Right ventricle myocardium inferior (tissue), 1 donor: ENCODE measurements around the gene FAXC. TPM values are rescaled to one million over a fixed set of nuclear protein-coding genes. Genes with fewer than 3 reads are reported as not detected.
"Not testable (repeated sequence)": the region's sequence is repeated elsewhere in the genome, so short reads cannot be mapped to it uniquely, and the experiment has no call there.

Experiments
- ATAC-seq: fragments of 200-7000 bp; cut with Tn5 transposase; one replicate; pipeline ENCODE4 v1.9.1; 2020; ENCODE audit warnings: mild to moderate bottlenecking, moderate library complexity
- DNase-seq: peaks from one replicate; pipeline ENCODE4 v3.0.0; 2021; ENCODE audit errors: missing footprints
- intact Hi-C: fragments of 100-400 bp; cut with DNase I; formaldehyde crosslinking; loops from one replicate; pipeline ENCODE4 v1.11.0; 2022
- total RNA-seq: library from RNA; stranded (reverse); fragmentation: NEBNext Ultra II Directional; extraction: Animal tissue kit (Norgen Biotek cat#: 25700); gene quantifications from one replicate; pipeline ENCODE4 v1.2.1, GENCODE V29; 2021
- donor health status: DM: no; HTN: yes; CAD: no; lungs with severe emphysema.

The FAXC gene
- total RNA-seq, 1 donor from 2014 or later = not detected

DNA sequence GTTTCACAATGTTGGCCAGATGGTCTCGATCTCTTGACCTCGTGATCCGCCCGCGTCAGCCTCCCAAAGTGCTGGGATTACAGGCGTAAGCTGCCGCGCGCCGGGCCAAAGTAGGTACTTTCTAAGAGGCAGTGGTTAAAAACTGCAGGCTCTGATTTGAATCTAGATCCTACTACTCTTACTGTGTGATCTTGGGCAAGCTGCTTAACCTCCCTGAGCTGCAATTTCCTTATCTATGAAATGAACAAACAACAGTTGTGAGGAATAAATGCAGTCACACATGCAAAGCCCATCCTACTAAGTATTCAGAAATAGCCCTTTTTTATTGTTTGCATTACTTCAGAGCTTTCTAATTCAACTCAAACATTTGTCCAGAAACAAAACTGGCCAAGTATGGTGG, 2.9 kb downstream of the FAXC start:
- ATAC-seq (no peak), DNase-seq (no peak)
- intact Hi-C loops = no loop called here

DNA sequence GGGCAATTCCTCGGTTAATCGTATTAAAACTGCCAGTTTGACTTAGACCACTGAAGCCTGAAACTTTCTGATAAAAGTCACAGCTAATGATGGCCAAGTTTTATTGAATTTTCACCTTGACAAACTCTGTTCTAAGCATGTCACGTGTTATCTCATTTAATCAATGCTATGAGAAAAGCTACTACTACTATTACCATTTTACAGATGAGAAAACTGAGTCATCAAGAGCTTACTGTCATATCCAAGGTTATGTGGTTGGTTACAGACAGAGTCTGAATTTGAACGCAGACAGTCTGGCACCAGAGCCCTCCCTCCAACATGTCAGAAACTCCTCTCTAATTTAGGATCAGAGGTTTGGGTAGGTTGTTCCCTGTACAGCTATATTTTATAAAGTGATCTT, 4.3 kb downstream of the FAXC start:
- DNase-seq (no peak), ATAC-seq (no peak)
- intact Hi-C loops = no loop called here

DNA sequence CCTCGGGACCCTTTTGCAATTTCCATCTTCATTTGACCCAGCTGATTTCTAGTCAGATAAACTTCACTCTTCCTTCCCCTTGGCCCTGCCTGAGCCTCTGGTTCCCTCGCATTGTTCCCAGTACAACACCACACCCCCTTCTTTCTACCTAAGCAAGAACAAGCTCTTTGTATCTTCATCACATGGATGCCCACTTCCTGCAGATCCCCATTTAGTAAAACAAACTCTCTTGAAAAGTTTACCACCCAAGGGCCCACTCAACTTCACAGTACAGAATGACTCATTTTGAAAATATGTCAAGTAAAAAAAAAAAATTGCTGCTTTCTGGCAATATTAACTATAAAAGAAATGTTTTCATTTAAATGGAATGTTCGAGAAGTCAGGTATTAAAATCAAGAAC, 5.2 kb downstream of the FAXC start:
- ATAC-seq (no peak), DNase-seq (no peak)
- intact Hi-C loops = no loop called here

DNA sequence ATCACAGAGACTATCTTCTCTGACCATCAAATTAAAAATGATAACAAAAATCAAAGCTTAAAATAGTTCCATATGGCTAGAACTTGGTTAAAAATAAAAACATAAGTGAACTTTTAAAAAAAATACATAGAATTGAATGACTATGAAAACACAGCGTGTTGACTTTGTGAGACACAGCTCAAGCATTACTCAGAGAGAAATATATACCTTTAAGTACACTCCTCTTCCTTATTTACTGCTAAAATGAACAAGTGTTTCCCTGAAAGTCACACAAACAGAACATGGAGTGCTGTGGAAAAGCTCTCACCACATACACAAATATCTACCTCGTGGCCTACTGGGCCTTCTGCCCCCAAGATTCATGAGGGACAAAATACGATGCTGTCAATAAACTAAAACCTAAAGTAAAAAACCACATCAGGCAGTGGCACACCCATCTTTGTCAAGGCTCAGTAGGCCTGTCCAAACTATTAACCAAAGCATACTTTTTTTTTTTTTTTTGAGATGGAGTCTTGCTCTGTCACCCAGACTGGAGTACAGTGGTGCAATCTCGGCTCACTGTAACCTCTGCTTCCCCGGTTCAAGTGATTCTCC, 7.5 kb downstream of the FAXC start:
- intact Hi-C loops = no loop called here
- no peak for ATAC-seq
- no peak for DNase-seq

DNA sequence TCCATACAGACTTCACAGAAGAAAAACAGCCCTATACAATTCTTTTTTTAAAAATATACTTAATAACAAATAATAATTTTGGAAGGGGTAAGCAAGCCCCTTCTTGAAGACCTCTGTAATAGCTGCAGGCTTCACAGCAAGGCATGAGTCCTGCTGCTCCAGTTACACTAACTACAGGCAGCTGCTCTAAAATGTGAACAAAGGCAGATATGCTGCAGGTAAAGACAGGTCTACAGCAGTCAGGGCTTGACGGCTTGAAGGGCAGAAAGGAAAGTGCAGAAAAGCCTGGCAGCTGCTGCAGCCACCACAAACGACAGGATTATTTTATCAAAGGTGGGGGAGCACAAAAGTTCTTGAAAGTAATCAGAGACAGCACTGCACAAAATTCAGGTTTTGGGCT, 11.3 kb downstream of the FAXC start:
- no peak for DNase-seq
- no peak for ATAC-seq
- intact Hi-C loops = no loop called here

DNA sequence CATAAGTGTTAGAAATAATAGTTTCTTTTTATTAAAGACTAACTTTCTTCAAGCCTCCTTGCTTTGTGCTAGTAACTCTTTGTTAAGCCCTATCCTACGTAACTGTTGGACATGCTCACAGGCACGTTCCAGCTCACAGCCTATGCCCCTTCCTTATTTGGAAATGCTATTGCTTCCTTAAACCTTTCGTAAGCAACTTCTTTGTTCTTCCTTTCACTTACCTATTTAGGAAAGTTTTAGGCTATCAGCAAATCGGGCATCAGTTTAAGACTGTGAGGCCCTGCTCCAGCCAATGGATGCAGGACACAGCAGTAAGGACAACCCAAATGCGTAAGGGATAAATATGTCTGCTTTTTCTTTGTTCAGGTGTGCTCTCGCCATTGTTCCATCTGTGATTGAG, 14.2 kb downstream of the FAXC start:
- intact Hi-C loops, ATAC-seq, DNase-seq: not testable (repeated sequence)

DNA sequence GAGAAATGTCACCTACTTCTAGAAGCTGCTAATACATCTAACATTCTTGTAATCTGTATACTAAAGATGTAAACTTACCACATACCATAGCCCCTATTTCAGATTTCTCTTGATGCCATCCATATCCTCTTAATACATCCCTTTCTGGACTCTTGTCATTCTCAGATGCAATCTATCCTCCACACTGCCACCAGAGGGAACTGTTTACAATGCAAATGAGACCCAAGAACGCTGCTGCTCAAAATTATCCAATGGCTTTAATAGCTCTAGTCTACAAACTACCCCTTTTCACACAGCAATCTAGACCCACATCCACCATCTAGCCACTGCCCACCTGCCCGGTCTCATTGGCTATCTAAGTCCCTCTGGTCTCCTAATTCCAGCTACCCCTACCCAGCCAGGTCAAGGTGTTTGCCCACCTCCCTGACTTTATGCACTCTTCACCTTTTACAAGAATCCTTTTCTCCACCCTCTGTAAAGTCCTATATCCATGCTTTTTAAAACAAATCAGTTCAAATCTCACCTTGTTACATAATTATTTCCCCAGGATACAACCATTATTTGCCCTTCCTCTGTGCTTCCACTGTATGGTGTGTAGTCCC, 14.8 kb downstream of the FAXC start:
- DNase-seq (no peak), ATAC-seq (no peak)
- intact Hi-C loops = no loop called here

DNA sequence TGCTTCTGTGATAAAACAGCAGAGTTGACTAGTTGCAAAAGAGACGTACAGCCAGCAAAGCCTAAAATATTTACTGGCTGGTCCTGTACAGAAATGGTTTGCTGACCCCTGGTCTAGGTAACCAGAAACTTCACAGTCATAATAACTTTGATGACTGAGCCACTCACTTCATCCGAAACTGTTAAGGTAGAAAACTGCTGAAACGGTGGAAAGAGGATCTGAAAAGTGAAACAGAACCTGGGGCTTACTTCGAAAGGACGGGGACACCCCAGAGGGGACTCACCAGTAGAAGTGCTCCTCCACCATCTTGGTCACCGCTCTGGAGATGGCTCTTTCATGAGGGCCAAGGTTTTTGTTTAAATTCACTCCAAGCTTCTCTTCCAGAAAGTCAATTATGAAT, 16.4 kb downstream of the FAXC start:
- intact Hi-C loops = no loop called here
- ATAC-seq (no peak), DNase-seq (no peak)

DNA sequence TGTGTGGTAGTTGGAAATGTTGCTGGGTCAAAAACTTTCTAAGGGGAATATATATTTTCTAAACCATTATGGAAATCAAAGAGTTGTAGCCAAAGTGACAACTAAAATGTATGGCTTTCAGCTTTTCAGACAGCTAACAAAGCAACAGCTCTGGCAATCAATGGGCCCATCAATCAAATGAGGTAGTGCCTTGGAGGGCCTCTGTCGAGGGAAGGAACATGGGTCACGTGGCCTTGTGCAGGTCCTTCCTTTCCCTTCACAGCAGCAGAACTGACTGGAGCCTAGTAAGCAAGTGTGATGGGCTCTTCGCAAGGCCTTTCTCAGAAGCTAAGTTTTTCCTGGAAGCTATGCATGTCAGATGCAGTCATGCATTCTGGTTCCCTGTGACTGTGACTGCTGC, 17.9 kb downstream of the FAXC start:
- ATAC-seq (no peak), DNase-seq (no peak)
- intact Hi-C loops = no loop called here

DNA sequence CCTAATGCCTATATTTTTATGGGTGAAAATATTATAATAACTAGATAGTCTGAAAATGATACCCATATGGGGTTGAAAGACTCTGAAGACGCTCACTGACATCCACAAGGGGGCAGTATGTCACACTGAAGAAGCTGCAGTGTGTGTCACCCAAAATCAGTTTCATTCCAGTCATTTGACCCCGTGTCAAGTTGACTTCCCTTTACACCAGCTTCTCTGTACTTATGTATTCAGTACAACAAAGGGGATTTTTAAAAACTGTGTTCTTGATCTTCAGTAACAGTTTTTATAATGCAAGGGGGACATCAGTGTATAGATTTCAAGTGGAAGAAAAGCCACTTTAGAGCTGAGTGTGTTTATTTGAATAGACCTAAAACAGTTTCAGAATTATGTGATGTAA, 19.3 kb downstream of the FAXC start:
- intact Hi-C loops = no loop called here
- DNase-seq = no peak
- ATAC-seq = no peak

DNA sequence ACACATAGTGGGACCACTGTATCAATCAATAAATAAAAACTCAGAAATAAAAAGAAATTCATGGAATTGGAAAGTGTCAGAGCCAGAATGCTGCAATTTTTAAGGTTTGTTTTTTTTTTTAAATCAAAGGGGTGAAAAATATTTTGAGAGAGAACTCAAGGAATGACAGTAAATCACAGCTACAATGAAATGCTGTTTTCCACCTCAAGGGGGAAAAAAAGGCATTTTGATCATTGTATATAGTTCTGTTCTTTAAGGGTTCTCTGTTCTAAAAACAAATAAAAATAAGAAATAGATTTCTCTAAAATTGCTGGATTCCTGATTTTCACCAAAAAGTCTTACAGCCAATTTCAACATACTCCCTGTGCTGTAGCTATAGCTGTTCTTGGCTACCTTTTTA, 24.5 kb downstream of the FAXC start:
- intact Hi-C loops = no loop called here
- DNase-seq = no peak
- no peak for ATAC-seq

DNA sequence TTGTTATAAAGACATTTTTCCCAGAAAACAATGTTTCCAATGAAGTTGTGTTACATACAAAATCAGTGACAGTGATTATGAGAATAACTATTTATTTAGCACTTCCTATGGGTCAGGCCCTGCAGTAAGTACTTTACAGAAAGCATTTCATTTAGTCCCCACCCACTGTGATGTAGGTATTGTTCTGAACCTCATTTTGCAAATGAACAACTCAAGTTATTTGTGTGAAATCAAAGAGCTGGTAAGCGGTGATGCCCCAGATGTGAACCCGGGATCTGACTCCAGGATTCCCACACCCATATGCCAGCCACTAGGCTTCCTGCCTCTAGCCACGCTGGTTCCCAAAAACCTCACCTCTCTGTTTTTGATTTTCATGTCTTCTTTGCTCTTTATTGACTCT, 30.9 kb downstream of the FAXC start:
- intact Hi-C loops = no loop called here
- no peak for ATAC-seq
- DNase-seq = no peak

DNA sequence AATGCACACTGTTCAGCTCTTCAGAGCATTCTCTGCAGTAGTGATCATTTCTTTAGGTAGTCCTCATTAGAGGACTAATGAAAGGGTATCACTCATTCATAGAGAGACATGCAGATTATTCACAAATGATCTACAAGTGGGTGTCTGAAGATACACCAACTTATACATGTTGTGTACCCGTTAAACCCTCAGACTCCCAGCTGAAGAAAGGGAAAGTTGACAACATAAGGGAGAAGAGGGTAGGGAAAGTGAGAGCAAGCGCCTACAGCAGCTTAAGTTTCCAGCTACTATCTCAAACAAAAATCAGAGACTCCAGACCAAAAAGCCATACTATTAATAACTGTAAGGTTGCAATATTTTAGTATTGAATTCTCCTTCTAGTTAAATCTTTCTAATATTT, 37.1 kb downstream of the FAXC start:
- intact Hi-C loops = no loop called here
- ATAC-seq (no peak), DNase-seq (no peak)

DNA sequence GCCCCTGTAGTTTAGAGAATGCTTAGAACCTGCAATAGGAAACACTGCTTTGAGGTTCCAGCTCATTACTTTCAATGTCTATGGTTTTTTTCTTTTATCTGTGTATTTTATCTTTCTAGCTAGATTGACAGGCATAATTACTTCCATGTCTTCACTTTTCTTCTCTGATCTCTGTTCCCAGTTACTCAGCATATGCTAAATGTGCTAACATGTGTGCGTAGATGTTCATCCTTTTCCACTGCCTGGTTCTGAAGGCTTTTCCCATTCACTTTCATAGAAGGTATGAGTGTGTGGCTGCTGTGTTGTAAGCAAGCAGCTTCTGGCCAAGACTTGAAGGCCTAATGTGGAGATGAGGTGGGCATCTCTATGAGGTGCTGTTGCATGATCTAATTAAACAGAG, 38.9 kb downstream of the FAXC start:
- ATAC-seq = no peak
- intact Hi-C loops = no loop called here
- DNase-seq = no peak

DNA sequence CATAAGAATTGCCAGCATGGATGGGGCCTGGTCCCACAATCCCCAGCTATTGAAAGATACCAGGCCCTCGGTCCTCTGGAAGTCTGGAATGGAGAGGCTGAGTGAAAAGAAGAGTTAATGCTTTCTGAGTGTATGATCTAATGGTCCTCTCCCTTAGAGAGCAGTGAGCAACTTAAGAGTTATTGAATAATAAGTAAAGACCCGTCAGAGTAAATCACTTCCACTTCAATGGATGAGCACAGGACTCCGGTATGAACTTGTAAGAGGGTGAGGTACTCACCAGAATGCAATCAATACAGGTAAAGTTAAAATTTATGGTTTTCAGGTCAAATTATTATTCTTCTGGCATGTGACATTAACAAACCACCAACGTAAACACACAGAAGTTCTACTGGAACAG, 39.9 kb downstream of the FAXC start:
- intact Hi-C loops = no loop called here
- DNase-seq = no peak
- ATAC-seq = no peak

DNA sequence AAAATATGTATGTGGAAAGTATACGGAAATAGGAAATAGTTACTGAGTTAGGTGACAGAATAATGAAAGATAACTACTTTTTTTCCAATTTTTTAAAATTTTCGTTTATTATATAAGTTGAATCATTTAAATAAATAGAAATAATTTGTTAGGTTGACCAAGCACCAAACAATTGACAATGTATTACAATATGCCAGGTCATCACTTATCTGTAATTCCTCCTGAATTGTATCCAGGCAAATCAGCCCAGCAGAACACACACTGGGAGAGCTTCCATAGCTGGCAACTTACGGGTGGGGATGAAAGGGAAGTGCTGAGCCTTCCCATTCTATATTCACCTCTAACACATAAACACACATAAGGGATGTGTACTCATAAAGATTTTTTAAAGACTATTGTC, 40.7 kb downstream of the FAXC start:
- DNase-seq (no peak), ATAC-seq (no peak)
- intact Hi-C loops = no loop called here

DNA sequence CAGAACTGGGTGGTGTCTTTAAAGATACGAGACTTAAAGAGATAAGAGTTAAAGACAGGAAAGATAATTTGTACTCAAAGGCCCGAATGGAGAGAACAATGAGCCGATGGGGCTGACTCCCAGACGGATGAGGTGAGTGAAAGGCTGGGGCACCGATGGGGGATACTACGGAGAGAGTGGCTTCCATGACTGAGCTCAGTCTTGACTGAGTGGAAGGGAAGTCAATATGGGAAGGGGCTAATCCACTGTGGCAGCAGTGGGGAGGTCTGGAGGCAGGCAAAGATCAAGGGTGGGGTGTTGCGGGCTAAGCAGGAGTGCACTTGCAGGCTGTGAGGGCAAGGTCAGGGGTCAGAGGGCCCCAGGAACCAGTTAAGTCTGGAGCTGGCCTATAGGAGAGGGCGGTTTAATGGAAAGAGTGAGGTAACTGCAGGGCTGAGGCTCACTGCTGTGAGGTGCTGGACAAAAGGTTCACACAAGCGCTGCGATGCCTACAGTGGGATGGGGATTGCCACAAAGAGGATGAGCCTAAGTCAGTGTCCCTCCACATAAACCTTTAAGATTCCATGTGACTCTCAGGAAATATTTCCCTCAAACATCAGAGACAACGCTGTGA, 42.1 kb downstream of the FAXC start:
- ATAC-seq (no peak), DNase-seq (no peak)
- intact Hi-C loops = no loop called here

DNA sequence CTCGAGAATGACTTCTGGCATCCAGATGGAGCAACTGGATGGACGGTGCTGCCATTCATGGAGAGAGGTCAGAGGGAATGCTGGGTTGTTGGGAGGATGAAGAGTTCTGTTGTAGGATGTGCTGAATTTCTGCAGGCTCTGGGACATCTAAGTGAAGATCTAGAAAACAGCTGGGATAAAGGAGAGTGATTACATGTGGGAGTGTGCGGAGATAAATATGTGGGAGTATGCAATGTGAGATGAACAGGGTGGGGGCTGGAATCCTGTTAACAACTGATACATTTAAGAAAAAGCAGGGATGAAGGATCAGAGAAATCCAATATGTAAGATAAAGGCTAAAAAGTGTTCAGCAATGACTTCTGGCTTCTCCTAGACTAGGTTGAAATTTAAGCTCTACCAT, 43.1 kb downstream of the FAXC start:
- ATAC-seq = no peak
- intact Hi-C loops = no loop called here
- no peak for DNase-seq

DNA sequence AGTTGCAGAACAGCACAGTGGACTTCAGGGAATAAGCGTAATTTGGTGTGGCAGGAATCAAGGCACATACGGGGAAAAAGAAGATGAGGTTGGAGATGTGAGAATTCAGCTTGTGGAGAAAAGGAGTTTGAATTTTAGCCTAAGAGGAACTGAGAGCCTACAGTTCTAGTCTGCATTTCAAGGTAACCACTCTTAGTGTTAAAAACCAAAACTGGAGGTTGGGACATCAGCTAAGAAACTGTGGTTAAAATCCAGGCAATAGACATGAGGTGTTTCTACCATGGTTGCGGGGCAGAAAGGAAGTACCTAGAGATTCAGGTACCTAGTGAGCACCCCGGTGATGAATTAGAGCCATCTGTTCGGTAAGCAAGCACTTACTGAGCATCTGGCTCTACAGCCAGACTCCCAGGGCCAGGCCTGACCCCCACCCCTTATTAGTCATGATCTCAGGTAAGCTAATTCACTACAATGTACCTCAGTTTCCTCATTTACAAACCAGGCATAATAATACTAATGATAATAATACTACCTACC, 44.4 kb downstream of the FAXC start:
- intact Hi-C loops = no loop called here
- ATAC-seq (no peak), DNase-seq (no peak)

DNA sequence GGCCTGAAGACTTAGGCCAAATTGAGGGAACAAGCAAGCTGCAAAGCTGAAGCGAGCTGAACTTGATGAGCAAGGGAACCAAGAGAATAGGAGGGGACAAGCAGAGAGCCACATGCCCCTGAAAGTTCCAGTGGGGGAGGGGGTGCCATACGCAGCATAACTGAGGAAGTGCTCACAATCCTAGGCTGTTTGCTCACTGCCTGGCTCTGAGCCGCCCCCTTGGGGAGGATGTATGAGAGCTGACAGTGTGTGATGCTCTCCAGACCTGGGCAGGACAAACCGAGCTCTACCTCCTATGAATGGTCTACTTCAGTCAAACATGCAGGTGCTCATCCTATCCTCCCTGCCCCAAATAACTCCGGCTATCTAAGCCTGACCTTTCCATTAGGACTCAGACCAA, 52.1 kb downstream of the FAXC start:
- ATAC-seq (no peak), DNase-seq (no peak)
- intact Hi-C loops = no loop called here

DNA sequence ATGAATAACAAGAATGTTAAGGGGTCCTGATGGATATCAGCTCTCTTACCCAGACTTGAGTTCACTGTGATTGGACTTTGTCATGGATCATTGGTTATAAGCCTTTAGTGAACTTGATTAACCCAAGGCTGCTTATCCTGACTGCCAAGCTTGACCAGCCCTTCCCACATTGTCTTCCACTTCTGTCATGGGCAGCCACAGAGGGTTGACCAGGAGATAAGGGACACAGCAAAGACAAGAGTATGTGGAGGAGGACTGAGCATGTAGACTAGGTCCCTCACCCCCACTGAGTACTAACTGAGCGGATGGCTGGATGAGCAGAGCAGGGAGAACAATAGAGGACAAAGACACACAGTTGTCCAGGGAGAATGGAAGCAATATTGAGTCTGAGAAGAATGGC, 52.5 kb downstream of the FAXC start:
- no peak for ATAC-seq
- DNase-seq = no peak
- intact Hi-C loops = no loop called here
